ENCODE results near the gene ARMS2.

- no peak for TF ChIP-seq CTCF (IDR thresholded peaks at IDR 0.05; ENCODE audit: insufficient read depth, low read depth, low read length)
- no peak for TF ChIP-seq EZH2 (IDR thresholded peaks at IDR 0.05; ENCODE audit: insufficient read depth, low read length)
These were observed 50.1 kb downstream of the ARMS2 start for GRCh38 chr10:122504610-122504950.
